SK-N-SH treated with all-trans-retinoic acid at 6 μM for 48 hours (cell line): Measurements from ENCODE around the gene B3GALT6.

Experiments used
- TCF4 ChIP-seq: fragments of 250-450 bp; sonication (Bioruptor Pico); IDR thresholded peaks from 2 replicates; pipeline ENCODE4 v1.8.0; 2021; ENCODE audit warnings: mild to moderate bottlenecking, moderate library complexity, borderline replicate concordance
- ZC3H10 ChIP-seq: fragments of 250-450 bp; sonication (Bioruptor Pico); IDR thresholded peaks from 2 replicates; pipeline ENCODE4 v1.5.1; 2021; ENCODE audit warnings: mild to moderate bottlenecking, moderate library complexity
- ZFP30 ChIP-seq: fragments of 450-650 bp; formaldehyde crosslinking; IDR thresholded peaks from 2 replicates; pipeline ENCODE4 v1.5.0; 2022; ENCODE audit warnings: mild to moderate bottlenecking, moderate library complexity
- ZNF70 ChIP-seq: fragments of 450-650 bp; formaldehyde crosslinking; IDR thresholded peaks from 2 replicates; pipeline ENCODE4 v1.5.0; 2020; ENCODE audit warnings: mild to moderate bottlenecking, moderate library complexity
- TF ChIP-seq, protein P1 (sequence below): fragments of 250-450 bp; sonication (Bioruptor Pico); IDR thresholded peaks from 2 replicates; pipeline ENCODE4 v1.5.1; 2020; ENCODE audit warnings: low read depth, mild to moderate bottlenecking, moderate library complexity

DNA sequence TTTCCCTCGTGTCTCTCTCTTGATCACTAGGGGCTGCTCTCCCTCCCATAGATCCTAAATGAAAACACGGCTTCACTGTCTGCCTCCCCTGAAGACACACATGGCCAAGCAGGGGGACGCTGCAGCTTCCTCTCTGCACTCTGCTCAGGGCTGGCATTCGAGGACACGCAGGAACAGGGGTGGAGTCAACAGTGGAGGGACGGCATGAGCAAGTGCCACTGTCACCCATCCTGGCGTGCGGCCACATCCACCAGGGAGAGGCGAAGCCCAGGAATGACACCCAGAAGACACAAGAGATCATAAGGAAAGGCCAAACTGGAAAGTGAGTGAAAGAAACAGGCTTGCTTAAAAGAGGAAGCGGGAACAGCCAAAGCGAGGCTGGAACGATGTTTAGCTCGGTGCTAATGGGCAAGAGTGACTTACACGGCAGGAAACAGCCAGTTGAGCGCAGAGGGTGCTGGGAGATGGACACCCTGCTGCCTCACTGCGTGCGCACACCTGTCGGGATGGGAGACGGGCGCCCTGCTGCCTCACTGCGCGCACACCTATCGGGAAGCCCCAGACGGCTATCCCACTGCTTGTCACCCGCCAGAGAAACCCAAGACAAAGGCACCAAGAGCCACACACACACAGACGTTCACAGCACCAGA lies 28.0 kb downstream of the B3GALT6 start:
- TF ChIP-seq, protein P1, sequence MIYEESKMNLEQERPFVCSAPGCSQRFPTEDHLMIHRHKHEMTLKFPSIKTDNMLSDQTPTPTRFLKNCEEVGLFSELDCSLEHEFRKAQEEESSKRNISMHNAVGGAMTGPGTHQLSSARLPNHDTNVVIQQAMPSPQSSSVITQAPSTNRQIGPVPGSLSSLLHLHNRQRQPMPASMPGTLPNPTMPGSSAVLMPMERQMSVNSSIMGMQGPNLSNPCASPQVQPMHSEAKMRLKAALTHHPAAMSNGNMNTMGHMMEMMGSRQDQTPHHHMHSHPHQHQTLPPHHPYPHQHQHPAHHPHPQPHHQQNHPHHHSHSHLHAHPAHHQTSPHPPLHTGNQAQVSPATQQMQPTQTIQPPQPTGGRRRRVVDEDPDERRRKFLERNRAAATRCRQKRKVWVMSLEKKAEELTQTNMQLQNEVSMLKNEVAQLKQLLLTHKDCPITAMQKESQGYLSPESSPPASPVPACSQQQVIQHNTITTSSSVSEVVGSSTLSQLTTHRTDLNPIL = no peak
- TF ChIP-seq ZFP30 (no peak), TCF4 (CRISPR knock-in tag) (no peak), ZNF70 (no peak), ZC3H10 (no peak)
